Measurements from ENCODE around the gene TC2N. TPM values are rescaled to one million over a fixed set of nuclear protein-coding genes. Genes with fewer than 3 reads are reported as not detected.

Gene TC2N
- total and polyA plus RNA-seq, 4 donors = 0.62 to 6.4 (median 1.6) TPM

DNA sequence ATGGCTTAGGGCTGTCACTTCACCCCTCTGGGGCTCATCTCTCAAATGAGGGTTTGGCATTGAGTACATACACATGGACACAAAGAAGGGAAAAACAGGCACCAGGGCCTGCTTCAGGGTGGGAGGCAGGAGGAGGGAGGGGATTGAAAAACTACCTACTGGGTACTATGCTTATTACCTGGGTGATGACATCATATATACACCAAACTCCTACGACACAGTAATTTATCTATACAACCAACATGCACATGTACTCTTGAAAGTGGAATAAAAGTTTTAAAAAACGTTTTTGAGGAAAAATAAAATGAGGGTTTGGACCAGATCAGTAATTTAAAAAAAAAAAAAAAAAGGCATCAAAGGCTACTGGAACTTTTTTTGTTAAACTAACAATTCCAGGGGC lies 3.6 kb upstream of the TC2N start:
- Histone ChIP-seq H3K27ac (ENCODE audit: low read depth in 1 of 2, low read length in 2 of 2) (no peak overlapping the region), H3K36me3 (ENCODE audit: control insufficient read depth in 4 of 4, insufficient read depth in 3 of 4, low read depth in 1 of 4, low read length in 3 of 4) (peaks cover 0 to 2% (median 0%) of the 10 kb centered on the region in 4 donors), H3K4me3 (ENCODE audit: low read depth in 1 of 3, low read length in 3 of 3) (no peak overlapping the region)

DNA sequence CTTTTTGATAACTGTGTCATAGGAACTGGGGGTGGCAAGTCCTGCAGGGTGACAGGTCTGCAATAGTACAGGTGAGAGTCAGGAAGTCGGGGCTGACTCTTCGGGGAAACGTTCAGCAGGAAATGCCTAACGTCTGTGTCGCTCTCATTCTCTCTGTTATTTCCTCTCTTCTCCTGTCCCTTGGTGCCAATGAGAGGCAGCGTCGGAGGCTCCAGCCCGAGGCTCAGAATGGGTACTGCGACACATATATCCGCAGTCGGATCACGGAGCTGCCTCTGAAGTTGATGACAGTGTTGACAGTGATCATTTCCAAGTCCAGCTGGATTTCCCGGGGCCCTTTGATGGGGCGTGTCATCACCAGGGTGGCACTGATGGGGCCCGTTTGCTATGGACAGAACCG lies 2.7 kb upstream of the TC2N start:
- 69% methylated on average over 16 of the region's 16 CpGs for WGBS
- no peaks in the 10 kb centered on the region for H3K36me3 ChIP-seq (ENCODE audit: control insufficient read depth in 4 of 4, insufficient read depth in 3 of 4, low read depth in 1 of 4, low read length in 3 of 4)
- no peaks in the 10 kb centered on the region for H3K27me3 ChIP-seq (ENCODE audit: control insufficient read depth in 4 of 4, insufficient read depth in 4 of 4, low read length in 3 of 4)
- H3K9me3 ChIP-seq (ENCODE audit: control insufficient read depth in 4 of 4, low read length in 3 of 4) = no peaks in the 10 kb centered on the region
- H3K27ac ChIP-seq (ENCODE audit: low read depth in 1 of 2, low read length in 2 of 2) = peak overlapping the region; percentile 32 to 46
- no peak for TF ChIP-seq FOXA1 (IDR thresholded peaks at IDR 0.05)
- TF ChIP-seq, protein P1, sequence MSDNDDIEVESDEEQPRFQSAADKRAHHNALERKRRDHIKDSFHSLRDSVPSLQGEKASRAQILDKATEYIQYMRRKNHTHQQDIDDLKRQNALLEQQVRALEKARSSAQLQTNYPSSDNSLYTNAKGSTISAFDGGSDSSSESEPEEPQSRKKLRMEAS (IDR thresholded peaks at IDR 0.05) = no peak
- no peak for TF ChIP-seq TAF1 (conservative IDR thresholded peaks at IDR 0.05)
- TF ChIP-seq, protein P2, sequence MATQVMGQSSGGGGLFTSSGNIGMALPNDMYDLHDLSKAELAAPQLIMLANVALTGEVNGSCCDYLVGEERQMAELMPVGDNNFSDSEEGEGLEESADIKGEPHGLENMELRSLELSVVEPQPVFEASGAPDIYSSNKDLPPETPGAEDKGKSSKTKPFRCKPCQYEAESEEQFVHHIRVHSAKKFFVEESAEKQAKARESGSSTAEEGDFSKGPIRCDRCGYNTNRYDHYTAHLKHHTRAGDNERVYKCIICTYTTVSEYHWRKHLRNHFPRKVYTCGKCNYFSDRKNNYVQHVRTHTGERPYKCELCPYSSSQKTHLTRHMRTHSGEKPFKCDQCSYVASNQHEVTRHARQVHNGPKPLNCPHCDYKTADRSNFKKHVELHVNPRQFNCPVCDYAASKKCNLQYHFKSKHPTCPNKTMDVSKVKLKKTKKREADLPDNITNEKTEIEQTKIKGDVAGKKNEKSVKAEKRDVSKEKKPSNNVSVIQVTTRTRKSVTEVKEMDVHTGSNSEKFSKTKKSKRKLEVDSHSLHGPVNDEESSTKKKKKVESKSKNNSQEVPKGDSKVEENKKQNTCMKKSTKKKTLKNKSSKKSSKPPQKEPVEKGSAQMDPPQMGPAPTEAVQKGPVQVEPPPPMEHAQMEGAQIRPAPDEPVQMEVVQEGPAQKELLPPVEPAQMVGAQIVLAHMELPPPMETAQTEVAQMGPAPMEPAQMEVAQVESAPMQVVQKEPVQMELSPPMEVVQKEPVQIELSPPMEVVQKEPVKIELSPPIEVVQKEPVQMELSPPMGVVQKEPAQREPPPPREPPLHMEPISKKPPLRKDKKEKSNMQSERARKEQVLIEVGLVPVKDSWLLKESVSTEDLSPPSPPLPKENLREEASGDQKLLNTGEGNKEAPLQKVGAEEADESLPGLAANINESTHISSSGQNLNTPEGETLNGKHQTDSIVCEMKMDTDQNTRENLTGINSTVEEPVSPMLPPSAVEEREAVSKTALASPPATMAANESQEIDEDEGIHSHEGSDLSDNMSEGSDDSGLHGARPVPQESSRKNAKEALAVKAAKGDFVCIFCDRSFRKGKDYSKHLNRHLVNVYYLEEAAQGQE (IDR thresholded peaks at IDR 0.05) = no peak
- TF ChIP-seq, protein P3, sequence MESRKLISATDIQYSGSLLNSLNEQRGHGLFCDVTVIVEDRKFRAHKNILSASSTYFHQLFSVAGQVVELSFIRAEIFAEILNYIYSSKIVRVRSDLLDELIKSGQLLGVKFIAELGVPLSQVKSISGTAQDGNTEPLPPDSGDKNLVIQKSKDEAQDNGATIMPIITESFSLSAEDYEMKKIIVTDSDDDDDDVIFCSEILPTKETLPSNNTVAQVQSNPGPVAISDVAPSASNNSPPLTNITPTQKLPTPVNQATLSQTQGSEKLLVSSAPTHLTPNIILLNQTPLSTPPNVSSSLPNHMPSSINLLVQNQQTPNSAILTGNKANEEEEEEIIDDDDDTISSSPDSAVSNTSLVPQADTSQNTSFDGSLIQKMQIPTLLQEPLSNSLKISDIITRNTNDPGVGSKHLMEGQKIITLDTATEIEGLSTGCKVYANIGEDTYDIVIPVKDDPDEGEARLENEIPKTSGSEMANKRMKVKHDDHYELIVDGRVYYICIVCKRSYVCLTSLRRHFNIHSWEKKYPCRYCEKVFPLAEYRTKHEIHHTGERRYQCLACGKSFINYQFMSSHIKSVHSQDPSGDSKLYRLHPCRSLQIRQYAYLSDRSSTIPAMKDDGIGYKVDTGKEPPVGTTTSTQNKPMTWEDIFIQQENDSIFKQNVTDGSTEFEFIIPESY (IDR thresholded peaks at IDR 0.05) = no peak
- no peak for TF ChIP-seq JUND (IDR thresholded peaks at IDR 0.05)
- TF ChIP-seq HNF4A (conservative IDR thresholded peaks at IDR 0.05) = no peak
- TF ChIP-seq FOXA2 (IDR thresholded peaks at IDR 0.05) = no peak
- no peak for TF ChIP-seq RAD21 (IDR thresholded peaks at IDR 0.05)
- TF ChIP-seq, protein P4, sequence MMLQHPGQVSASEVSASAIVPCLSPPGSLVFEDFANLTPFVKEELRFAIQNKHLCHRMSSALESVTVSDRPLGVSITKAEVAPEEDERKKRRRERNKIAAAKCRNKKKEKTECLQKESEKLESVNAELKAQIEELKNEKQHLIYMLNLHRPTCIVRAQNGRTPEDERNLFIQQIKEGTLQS (IDR thresholded peaks at IDR 0.05) = no peak
- peaks cover 2 to 30% (median 17%) of the 10 kb centered on the region in 4 donors for H3K4me1 ChIP-seq (ENCODE audit: control insufficient read depth in 4 of 4, insufficient read depth in 4 of 4, low read length in 3 of 4)
- no peak overlapping the region for H3K4me3 ChIP-seq (ENCODE audit: low read depth in 1 of 3, low read length in 3 of 3)
- H3K9ac ChIP-seq (ENCODE audit: low read depth in 1 of 2, low read length in 2 of 2) = no peak overlapping the region
- DNase-seq (ENCODE audit: low spot score) = no peak

More for the DNA sequence above, 3.6 kb upstream of the TC2N start:
- Histone ChIP-seq H3K9ac (ENCODE audit: low read depth in 1 of 2, low read length in 2 of 2) (no peak overlapping the region), H3K9me3 (ENCODE audit: control insufficient read depth in 4 of 4, low read length in 3 of 4) (no peaks in the 10 kb centered on the region), H3K27me3 (ENCODE audit: control insufficient read depth in 4 of 4, insufficient read depth in 4 of 4, low read length in 3 of 4) (no peaks in the 10 kb centered on the region), H3K4me1 (ENCODE audit: control insufficient read depth in 4 of 4, insufficient read depth in 4 of 4, low read length in 3 of 4) (peaks cover 2 to 35% (median 20%) of the 10 kb centered on the region in 4 donors)
- TF ChIP-seq YY1 (IDR thresholded peaks at IDR 0.05) = no peak
- TF ChIP-seq EGR1 (IDR thresholded peaks at IDR 0.05; ENCODE audit: low read depth in 2 of 2) = no peak
- TF ChIP-seq FOXA1 (IDR thresholded peaks at IDR 0.05) = no peak
- TF ChIP-seq, protein P3 (IDR thresholded peaks at IDR 0.05) = no peak
- TF ChIP-seq RAD21 (IDR thresholded peaks at IDR 0.05) = no peak
- no peak for TF ChIP-seq SP1 (IDR thresholded peaks at IDR 0.05)
- TF ChIP-seq RXRA (IDR thresholded peaks at IDR 0.05) = no peak
- TF ChIP-seq, protein P1 (IDR thresholded peaks at IDR 0.05) = no peak
- TF ChIP-seq HNF4G (IDR thresholded peaks at IDR 0.05) = no peak
- no peak for TF ChIP-seq GABPA (IDR thresholded peaks at IDR 0.05 in 1 of 2, conservative IDR thresholded peaks at IDR 0.05 in 1 of 2)
- TF ChIP-seq NR2F2 (IDR thresholded peaks at IDR 0.05) = no peak
- WGBS = 78% methylated on average over 2 of the region's 2 CpGs
- no peak for DNase-seq (ENCODE audit: low spot score)
